ENCODE data around the gene PKP3. TPM values are rescaled to one million over a fixed set of nuclear protein-coding genes. Genes with fewer than 3 reads are reported as not detected.

PKP3 gene
- total RNA-seq, 1 donor: 0.27 TPM

DNA sequence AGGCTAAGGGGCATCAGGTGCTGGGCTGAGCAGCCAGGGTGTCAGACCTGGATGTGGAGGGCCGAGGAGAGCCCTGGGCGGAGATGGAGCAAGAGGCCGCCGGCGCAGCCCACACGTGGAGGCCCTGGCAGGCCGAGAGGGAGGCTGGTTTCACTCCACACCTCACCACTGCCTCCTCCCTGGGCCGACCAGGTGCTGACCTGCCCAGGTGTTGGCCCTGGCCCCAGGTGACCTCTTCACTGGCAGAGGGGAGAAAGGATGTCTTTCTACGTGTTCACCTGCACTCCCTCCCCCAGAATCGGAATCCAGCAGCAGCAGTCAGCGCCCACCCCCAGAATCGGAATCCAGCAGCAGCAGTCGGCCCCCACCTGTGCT, 47.0 kb downstream of the PKP3 start:
- no peak for DNase-seq (ENCODE audit: low read depth in 2 of 3, low spot score in 2 of 3)

GRCh38 chr11:441418-442274, 47.6 kb downstream of the PKP3 start, which contains the start of gene ANO9:
ANO9 (minus strand) TSS chr11:442011; CDS start chr11:441926, 85 bp downstream.
- DNase-seq (ENCODE audit: low read depth in 2 of 3, low spot score in 2 of 3): peak in 2 of 3 donors; percentile 46 to 54

DNA sequence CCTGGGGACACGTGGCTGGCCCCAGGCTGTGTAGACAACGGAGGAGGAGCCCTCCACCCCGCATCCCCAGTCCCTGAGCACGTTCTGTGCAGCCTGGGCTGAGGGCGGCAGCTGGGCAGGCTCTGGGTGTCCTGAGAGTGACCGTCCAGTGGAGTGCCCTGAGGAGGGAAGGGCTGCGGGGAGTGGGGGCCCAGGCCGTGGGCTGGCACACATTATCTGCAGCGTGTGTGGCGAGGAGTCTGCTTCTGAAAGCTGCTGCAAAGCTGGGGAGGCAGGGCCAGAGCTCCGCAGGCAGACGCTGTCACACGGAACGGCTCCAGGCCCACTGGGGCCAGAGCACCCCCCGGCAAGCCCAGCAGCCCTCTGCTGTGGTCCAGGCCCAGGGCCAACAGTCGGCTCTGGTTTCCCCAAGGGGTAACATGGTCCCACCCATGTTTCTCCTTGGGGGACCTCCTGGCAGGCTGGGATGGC, 48.6 kb downstream of the PKP3 start:
- DNase-seq (ENCODE audit: low read depth in 2 of 3, low spot score in 2 of 3): no peak

GRCh38 chr11:443542-444199, 49.7 kb downstream of the PKP3 start:
- no peak for DNase-seq (ENCODE audit: low read depth in 2 of 3, low spot score in 2 of 3)

- DNase-seq (ENCODE audit: low read depth in 2 of 3, low spot score in 2 of 3): no peak
Measured at GRCh38 chr11:444396-445144, 50.6 kb downstream of the PKP3 start.

DNA sequence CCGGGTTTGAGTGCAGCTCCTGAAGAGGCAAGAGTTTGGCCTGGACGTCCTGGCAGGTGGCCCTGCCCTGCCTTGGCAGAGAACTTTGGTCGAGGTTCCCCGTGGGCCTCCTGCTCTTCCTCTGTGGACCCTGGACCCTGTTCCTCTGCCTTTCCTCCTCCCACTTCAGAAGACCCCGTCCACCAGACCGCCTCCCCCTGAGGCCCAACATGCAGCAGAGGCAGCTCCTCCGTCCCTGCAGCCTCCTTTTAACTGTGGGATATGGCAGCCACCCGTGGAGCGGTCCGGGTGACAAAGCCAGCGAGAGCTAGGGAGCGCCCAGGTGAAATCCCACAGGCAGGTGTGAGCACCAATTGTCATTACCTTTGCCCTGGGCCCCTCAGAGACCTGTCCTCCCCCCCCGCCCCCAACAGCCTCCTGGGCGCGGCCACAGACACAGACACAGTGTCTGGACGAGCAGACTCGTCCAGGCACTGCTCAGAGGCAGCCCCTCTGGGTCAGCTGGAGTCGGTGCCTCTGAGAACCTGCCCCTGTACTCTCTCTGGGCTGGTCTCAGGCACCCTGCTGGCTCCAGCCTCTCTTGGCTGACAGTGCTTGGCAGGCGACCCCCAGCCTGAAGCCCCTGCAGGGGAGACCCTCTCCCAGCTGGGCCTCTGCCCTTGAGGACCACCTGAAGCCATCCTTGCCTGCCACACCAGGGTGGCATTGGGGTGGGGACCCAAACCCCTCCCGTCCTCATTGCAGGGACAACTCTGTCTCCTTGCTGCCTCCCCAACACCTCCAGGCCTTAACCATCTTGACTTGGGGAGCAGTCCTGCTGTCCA, 52.0 kb downstream of the PKP3 start:
- DNase-seq (ENCODE audit: low read depth in 2 of 3, low spot score in 2 of 3): no peak

DNA sequence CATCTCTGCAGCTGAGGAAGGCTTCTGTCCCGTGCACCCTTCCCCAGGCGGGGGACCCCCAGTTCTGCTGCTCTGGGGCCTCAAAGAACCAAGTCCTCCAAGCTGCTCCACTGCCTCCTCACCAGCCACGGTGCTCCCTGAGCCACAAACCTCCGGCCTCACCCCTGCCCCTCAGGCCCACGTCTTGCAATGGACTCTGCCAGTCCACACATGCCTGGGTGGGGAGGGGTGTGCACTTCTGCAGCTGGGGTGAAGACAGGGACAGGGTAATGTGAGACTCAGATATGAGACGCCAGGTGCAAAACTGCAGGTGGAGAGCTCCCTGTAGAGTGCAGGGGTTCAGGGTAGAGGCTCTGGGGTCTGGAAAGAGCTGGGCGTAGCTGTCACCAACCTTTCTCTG, 52.9 kb downstream of the PKP3 start:
- no peak for DNase-seq (ENCODE audit: low read depth in 2 of 3, low spot score in 2 of 3)

DNA sequence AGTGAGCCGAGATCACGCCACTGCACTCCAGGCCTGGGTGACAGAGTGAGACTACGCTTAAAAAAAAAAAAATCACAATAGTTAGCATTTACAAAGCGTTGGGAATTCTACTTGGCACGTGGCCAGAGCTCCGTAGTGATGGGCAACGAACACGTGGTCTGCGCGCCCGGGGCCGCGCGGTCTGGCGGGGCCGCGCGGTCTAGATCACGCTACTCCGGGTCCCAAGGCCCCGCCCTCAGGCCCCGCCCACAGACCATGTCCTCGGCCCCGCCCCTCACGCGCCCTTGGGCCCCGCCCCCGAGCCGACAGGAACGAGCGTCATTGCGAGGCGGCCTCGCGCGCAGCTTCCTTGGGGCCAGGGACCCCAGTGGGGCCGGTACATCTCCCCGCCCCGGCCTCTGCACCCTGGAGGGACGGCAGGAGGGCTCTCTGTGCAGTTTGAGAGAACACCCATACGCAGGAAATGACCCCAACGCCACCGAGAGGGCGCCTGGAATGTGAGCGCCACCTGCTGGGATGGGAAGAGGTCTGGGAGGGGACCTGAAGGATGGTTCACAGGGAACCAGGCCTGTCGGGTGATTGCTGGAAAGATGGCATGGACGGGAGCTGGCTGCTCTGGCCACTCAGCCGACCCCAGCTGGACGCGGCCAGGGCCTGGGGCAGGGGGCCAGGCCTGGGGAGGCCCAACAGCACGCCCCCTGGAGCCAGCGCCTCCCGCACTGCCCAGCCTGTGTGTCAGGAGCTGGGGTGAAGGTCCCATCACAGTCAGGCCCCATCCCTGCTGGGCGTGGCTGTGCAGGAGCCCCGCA, 54.1 kb downstream of the PKP3 start:
- DNase-seq (ENCODE audit: low read depth in 2 of 3, low spot score in 2 of 3): peak; percentile 86 to 95 (median 91)

DNA sequence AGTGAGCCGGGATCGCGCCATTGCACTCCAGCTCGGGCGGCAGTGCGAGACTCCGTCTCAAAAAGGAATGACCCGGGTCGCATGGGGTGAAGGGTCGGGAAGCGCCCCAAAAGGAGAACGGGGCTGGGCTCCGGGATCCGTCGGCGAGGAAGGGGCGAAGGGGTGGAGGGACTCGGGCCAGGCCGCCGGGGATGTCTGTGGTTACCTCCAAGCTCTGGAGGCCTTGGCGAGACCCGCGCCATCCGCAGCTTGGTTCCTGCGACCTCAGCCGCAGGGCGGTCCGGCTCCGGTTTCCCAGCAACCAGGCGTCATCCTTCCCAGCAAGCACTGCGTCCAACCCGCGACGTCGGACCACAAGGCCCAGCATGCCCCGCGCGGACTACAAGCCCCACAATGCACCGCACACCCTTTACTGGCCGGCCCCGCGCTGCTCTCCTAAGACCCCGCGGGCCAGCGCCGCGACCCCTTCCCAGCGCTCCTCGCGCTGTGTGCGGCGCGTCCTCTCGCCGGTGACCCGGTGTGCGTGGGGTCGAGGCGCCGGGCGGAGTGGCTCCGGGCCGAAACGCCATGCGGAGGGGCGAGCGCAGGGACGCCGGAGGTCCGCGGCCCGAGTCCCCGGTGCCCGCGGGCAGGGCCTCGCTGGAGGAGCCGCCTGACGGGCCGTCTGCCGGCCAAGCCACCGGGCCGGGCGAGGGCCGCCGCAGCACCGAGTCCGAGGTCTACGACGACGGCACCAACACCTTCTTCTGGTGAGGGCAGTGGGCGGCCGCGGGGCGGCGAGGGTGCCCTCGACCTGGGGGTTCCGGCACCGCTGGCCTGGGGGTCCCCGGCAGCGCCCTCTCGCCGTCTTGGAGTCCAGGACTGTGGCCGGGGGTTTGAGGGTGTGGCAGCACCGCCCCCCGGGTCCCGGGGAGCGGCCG, 56.1 kb downstream of the PKP3 start, which contains the start of gene PTDSS2:
Gene PTDSS2, plus strand, starts transcription at position 391 of the 920 bp plus-strand sequence. Its CDS starts 177 bp downstream, at position 568.
- peak; percentile 82 to 97 (median 95) for DNase-seq (ENCODE audit: low read depth in 2 of 3, low spot score in 2 of 3)

DNA sequence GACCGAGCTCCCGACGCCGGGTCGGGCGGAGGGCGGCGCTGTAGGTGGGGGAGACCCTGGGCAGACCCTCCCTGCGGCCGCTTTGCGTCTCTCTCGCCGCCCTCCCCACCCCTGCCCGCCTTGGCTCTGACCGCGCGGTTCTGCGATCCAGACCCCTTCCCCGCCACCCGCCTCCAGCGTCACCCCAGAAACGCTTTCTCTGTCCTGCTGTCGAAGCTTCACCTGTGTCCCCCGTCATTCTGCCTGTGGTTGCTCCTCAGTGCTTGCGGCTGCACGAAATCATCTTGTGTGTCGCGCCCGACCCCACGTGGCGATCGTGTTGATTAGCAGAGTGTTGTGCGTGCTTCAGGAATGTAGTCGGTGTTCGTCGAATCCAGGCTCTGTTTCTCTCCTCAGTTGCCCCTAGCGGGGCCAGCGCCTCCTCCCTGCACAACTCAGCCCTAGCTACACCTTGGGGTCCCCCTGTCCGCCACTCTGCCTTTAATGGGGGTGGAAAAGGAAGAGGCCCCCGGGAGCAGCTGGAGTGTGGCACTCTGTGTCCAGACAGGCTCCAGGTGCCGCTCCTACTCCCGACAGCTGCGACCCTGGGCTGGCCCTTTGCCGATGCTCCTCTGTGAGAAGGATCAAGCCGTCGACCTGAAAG, 56.9 kb downstream of the PKP3 start:
- DNase-seq (ENCODE audit: low read depth in 2 of 3, low spot score in 2 of 3): peak; percentile 70 to 83 (median 79)

GRCh38 chr11:451738-452137, 57.7 kb downstream of the PKP3 start:
- DNase-seq (ENCODE audit: low read depth in 2 of 3, low spot score in 2 of 3): no peak

- no peak for DNase-seq (ENCODE audit: low read depth in 2 of 3, low spot score in 2 of 3)
Measured at GRCh38 chr11:452203-452744, 58.3 kb downstream of the PKP3 start.

- DNase-seq (ENCODE audit: low read depth in 2 of 3, low spot score in 2 of 3): no peak
Measured at GRCh38 chr11:452916-453527, 59.0 kb downstream of the PKP3 start.

DNA sequence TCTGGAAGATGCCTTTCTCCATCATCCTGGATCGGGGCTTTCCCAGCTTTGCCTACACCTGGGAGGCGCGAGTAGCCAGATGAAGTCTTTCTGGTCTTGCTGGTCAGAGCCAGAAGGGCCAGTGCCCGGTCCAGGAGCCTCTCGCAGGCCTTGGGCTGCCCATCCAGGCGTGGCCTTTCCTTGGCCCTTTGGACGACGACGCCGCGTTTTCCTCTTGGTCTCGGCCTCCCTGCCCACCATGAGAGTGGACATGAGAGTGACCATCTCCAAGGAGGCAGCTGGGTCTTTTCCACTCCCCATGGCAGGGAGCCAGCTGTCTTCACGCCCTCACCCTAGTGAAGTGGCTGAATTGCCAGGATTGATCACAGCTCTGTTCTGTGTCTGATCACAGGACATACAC, 59.6 kb downstream of the PKP3 start:
- DNase-seq (ENCODE audit: low read depth in 2 of 3, low spot score in 2 of 3): no peak

GRCh38 chr11:454043-454442, 60.0 kb downstream of the PKP3 start:
- no peak for DNase-seq (ENCODE audit: low read depth in 2 of 3, low spot score in 2 of 3)

Measured in hematopoietic multipotent progenitor cell (in vitro differentiated cells).